Mucosa of rectum (tissue), 2 donors: Measurements from ENCODE around the gene MYBL2.
A peak's percentile ranks its signal among the peaks of the same experiment; 100 is the strongest.

Experiments used
- H3K27ac ChIP-seq, 2 donors: one replicate each; pipeline ENCODE4 v1.7.0; 2013; ENCODE audit warnings: inconsistent platforms in 2 of 2, low read depth in 2 of 2, low read length in 2 of 2
- H3K27me3 ChIP-seq, 2 donors: one replicate each; pipeline ENCODE4 v1.7.0; 2013; ENCODE audit warnings: low read length in 2 of 2; ENCODE audit not compliant: control insufficient read depth in 2 of 2, insufficient read depth in 2 of 2
- H3K36me3 ChIP-seq, 2 donors: one replicate each; pipeline ENCODE4 v1.7.0; 2013; ENCODE audit warnings: low read length in 2 of 2; ENCODE audit not compliant: control insufficient read depth in 2 of 2, insufficient read depth in 2 of 2
- H3K4me1 ChIP-seq, 2 donors: one replicate each; pipeline ENCODE4 v1.7.0; 2013; ENCODE audit warnings: low read length in 2 of 2, mild to moderate bottlenecking in 1 of 2; ENCODE audit not compliant: control insufficient read depth in 2 of 2, insufficient read depth in 2 of 2
- H3K4me3 ChIP-seq, 2 donors: one replicate each; pipeline ENCODE4 v1.7.0; 2013; ENCODE audit warnings: low read length in 2 of 2
- H3K9ac ChIP-seq, 2 donors: one replicate each; pipeline ENCODE4 v1.7.0; 2013; ENCODE audit warnings: low read length in 2 of 2, low read depth in 1 of 2, mild to moderate bottlenecking in 1 of 2
- H3K9me3 ChIP-seq, 2 donors: one replicate each; pipeline ENCODE4 v1.7.0; 2013; ENCODE audit warnings: low read length in 2 of 2; ENCODE audit not compliant: control insufficient read depth in 2 of 2
- donor health status: healthy.
- donor health status: Normal muscosa, but diverticular disease.

The MYBL2 gene

DNA sequence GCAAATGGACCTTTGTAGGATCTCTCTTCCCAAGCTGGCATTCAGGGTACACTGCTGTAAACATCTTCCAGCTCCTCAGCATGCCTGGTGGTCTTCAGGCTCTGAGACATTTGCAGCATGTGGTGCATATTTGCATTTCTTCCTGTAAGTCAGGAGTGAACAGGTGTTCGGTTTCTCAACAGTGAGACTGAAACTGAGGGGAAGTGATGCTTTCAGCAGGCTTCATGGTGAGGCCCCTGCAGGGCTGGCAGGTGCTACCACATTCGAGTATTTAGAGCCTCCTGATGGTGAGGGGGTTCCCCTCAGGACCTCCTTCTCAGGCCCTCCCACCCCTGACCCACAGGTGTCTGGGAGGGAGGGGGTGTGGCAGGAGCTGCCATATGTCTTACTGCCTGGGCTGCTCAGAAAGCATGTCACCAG, 15.1 kb downstream of the MYBL2 start:
- H3K9ac ChIP-seq, result peak overlapping the region in 1 of 2 donors; percentile 32
- H3K9me3 ChIP-seq, result no peaks in the 10 kb centered on the region
- H3K4me3 ChIP-seq, result peak overlapping the region in 1 of 2 donors; percentile 31
- no peaks in the 10 kb centered on the region for H3K4me1 ChIP-seq
- H3K27ac ChIP-seq, result peak overlapping the region; percentile 61 to 83
- H3K36me3 ChIP-seq, result no peaks in the 10 kb centered on the region
- H3K27me3 ChIP-seq, result no peaks in the 10 kb centered on the region

DNA sequence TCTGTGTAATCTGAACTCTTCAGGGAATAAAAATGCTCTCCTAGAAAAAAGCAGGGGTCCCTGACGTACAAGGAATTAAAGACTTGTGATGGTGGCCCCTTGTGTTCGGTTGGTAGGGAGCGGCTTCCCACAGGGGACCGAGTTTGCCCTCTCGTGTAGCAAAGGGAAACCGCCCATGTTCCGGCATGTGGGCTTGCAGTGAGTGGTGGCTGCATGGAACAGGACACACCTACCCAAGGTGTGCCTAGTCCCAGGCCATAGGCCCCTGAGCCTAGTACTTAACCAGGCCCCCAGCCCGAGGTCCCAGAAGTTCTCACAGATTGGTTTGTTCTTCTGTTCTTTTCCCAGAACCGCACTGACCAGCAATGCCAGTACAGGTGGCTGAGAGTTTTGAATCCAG, 15.5 kb downstream of the MYBL2 start:
- no peaks in the 10 kb centered on the region for H3K9me3 ChIP-seq
- no peaks in the 10 kb centered on the region for H3K36me3 ChIP-seq

DNA sequence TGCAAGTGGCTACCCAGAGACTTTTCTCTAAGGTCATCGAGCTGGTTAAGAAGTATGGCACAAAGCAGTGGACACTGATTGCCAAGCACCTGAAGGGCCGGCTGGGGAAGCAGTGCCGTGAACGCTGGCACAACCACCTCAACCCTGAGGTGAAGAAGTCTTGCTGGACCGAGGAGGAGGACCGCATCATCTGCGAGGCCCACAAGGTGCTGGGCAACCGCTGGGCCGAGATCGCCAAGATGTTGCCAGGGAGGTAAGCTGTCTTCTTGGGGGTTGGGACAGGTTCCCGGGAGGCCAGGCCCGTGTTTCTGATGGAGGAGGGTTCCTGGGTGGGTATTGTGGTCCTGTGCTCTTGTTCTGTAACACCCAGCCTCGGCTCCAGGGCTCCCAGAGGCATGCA, 19.9 kb downstream of the MYBL2 start:
- H3K27me3 ChIP-seq, result no peaks in the 10 kb centered on the region
- H3K36me3 ChIP-seq, result no peaks in the 10 kb centered on the region
- H3K4me3 ChIP-seq, result no peak overlapping the region
- H3K9me3 ChIP-seq, result no peaks in the 10 kb centered on the region
- no peaks in the 10 kb centered on the region for H3K4me1 ChIP-seq
- no peak overlapping the region for H3K27ac ChIP-seq
- no peak overlapping the region for H3K9ac ChIP-seq

More for the DNA sequence above, 15.5 kb downstream of the MYBL2 start:
- no peak overlapping the region for H3K4me3 ChIP-seq
- H3K9ac ChIP-seq, result no peak overlapping the region
- peak overlapping the region; percentile 44 to 67 for H3K27ac ChIP-seq
- H3K27me3 ChIP-seq, result no peaks in the 10 kb centered on the region
- no peaks in the 10 kb centered on the region for H3K4me1 ChIP-seq

DNA sequence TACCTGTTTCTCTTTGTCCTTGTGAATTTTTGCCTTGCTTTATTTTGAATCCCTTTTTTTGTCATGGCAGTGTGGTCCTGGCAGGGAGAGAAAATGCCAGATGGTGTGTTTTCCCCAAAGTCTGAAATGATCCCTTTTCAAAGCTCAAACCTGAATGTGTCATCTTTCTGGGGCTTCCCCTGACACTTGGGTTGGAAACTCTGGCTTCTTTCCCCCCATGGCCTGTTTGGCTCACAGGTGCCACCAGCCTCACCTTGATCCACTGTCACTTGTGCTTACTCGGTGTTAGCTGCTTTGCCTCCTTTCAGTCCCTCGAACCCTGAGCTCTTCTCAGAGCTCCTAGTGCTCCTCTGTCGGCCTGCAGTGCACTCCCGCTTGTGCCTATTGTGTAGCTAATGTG, 22.3 kb downstream of the MYBL2 start:
- Histone ChIP-seq H3K36me3 (no peaks in the 10 kb centered on the region), H3K27me3 (no peaks in the 10 kb centered on the region), H3K27ac (no peak overlapping the region), H3K4me3 (no peak overlapping the region), H3K9ac (no peak overlapping the region), H3K4me1 (no peaks in the 10 kb centered on the region), H3K9me3 (no peaks in the 10 kb centered on the region)

DNA sequence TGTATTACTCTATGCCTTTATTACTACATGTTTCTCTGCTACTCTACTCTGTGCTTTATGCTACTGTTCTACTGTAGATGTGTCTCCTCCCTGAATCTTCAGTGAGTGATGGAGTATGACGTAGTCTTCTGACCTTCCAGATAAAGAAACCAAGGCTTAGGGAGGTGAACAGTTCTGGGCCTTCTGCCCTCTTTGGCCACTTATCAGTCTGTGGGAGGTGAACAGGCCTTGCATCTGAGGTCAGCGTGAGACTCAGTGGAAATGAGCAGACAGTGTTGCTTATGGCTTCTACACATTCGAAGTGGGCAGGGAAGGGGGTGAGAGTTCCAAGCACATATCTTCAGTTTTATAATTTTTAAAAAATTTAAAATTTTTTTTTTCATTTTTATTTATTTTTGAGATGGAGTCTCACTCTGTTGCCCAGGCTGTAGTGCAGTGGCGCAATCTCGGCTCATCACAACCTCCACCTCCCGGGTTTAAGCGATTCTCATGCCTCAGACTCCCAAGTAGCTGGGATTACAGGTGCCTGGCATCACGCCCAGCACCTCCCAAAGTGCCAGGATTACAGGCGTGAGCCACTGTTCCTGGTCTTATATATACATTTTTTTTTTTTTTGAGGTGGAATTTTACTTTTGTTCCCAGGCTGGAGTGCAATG, 24.2 kb downstream of the MYBL2 start:
- H3K4me1 ChIP-seq, result no peaks in the 10 kb centered on the region
- H3K9ac ChIP-seq, result no peak overlapping the region
- H3K36me3 ChIP-seq, result no peaks in the 10 kb centered on the region
- H3K4me3 ChIP-seq, result no peak overlapping the region
- H3K27me3 ChIP-seq, result no peaks in the 10 kb centered on the region
- no peak overlapping the region for H3K27ac ChIP-seq
- no peaks in the 10 kb centered on the region for H3K9me3 ChIP-seq

DNA sequence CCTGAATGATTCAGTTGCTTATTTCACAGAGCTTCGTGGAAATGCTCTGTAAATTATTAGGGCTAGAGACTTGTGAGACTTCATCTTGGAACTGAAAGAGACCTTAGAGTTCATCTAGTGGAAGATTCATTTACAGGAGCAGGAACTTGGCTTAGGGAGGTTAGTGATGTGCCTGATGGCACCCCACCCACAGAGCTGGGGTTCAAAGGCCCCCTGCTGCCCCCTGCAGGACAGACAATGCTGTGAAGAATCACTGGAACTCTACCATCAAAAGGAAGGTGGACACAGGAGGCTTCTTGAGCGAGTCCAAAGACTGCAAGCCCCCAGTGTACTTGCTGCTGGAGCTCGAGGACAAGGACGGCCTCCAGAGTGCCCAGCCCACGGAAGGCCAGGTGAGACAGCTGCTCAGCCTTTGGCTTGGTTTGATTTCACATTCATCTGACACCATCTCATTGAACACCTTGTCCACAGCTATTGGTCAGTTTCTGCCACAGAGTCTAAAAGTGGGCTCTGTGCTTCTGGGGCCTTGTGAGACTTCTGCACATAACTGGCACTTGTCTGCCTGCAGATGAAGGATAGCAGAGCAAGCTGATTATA, 25.1 kb downstream of the MYBL2 start:
- H3K9ac ChIP-seq, result no peak overlapping the region
- no peak overlapping the region for H3K4me3 ChIP-seq
- H3K27ac ChIP-seq, result no peak overlapping the region
- H3K9me3 ChIP-seq, result no peaks in the 10 kb centered on the region
- no peaks in the 10 kb centered on the region for H3K27me3 ChIP-seq
- H3K4me1 ChIP-seq, result no peaks in the 10 kb centered on the region
- H3K36me3 ChIP-seq, result no peaks in the 10 kb centered on the region

DNA sequence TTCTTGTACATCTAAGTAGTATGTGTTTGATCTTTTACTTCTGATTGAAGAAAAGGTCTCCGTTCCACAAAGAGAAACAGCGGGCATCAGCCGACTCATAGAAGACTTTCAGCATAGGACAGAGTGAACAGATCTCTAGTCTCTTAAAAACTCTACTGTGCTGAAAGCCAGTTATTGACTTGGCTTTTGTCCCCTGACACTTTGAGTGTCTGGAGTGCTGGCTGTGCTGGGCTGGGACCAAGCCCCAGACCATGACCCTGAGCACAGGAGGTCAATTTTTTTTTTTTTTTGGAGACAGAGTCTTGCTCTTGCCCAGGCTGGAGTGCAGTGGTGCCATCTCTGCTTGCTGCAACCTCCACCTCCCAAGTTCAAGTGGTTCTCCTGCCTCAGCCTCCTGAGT, 27.8 kb downstream of the MYBL2 start:
- no peaks in the 10 kb centered on the region for H3K36me3 ChIP-seq
- H3K27me3 ChIP-seq, result no peaks in the 10 kb centered on the region
- H3K9ac ChIP-seq, result no peak overlapping the region
- H3K4me1 ChIP-seq, result no peaks in the 10 kb centered on the region
- H3K9me3 ChIP-seq, result no peaks in the 10 kb centered on the region
- H3K4me3 ChIP-seq, result no peak overlapping the region
- H3K27ac ChIP-seq, result no peak overlapping the region

DNA sequence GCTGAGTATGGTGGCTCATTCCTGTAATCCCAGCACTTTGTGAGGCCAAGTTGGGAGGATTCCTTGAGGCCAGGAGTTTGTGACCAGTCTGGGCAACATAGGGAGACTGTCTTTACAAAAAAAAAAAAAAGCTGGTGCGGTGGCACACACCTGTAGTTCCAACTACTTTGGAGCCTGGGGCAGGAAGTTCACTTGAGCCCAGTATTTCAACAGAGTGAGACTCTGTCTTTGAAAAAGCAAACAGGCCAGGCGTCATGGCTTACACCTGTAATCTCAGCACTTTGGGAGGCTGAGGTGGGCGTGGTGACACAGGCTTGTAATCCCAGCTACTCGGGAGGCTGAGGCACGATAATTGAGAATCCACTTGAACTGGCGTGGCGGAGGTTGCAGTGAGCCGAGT, 28.7 kb downstream of the MYBL2 start:
- H3K4me3 ChIP-seq, result no peak overlapping the region
- H3K36me3 ChIP-seq, result no peaks in the 10 kb centered on the region
- H3K9me3 ChIP-seq, result no peaks in the 10 kb centered on the region
- H3K27me3 ChIP-seq, result no peaks in the 10 kb centered on the region
- no peaks in the 10 kb centered on the region for H3K4me1 ChIP-seq
- no peak overlapping the region for H3K27ac ChIP-seq
- H3K9ac ChIP-seq, result no peak overlapping the region

DNA sequence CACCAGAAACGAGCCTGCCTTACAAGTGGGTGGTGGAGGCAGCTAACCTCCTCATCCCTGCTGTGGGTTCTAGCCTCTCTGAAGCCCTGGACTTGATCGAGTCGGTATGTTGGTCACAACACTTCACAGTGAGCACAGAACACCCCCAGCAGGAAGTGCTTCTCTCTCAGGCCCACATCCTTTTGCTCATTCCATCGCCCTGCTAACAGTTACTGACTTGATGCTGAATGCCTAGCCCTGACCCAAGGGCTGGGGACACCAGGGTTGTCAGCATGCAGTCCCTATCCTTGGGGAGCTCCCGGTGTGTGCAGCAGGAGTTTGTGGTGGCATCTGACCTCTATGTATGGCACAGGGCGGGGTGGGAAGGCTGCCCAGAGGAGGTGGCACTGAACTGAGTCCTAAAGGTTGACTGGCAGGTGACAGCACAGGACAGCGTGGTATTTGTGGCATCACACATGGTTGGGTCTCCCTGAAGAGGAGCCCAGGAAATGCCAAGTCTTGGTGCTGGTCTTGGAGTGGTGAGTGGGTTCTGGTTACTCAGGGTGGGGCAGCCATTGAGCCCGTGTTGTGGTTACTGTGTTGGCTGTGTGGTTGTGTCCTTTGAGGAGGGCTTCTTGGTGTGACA, 33.1 kb downstream of the MYBL2 start:
- Histone ChIP-seq H3K9me3 (no peaks in the 10 kb centered on the region), H3K9ac (no peak overlapping the region), H3K4me3 (no peak overlapping the region), H3K27me3 (no peaks in the 10 kb centered on the region), H3K36me3 (peaks cover 0 to 3% of the 10 kb centered on the region in 2 donors), H3K4me1 (no peaks in the 10 kb centered on the region), H3K27ac (no peak overlapping the region)

DNA sequence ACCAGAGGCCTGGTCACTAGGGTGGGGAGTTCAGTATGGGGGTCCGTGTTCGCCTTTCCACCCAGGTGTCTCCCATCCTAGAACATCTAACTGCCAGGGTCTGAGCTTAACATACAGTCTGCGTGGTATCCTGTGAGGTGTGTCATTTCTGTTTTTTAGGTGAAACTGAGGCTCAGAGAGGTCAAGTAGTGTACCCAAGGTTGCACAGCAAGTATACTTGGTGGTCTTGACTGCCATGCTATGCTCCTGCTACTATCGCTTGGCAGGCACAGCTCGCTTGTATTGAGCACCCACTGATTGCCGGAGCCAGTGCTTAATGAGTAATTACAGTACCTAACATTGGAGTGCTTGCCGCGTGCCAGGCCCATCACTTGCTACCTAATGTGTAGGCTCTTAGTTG, 33.7 kb downstream of the MYBL2 start:
- Histone ChIP-seq H3K4me3 (no peak overlapping the region), H3K36me3 (peaks cover 0 to 3% of the 10 kb centered on the region in 2 donors), H3K27me3 (no peaks in the 10 kb centered on the region), H3K27ac (no peak overlapping the region), H3K9ac (no peak overlapping the region), H3K4me1 (no peaks in the 10 kb centered on the region), H3K9me3 (no peaks in the 10 kb centered on the region)
